ENCODE data around the gene SLC22A25. TPM values are rescaled to one million over a fixed set of nuclear protein-coding genes. Genes with fewer than 3 reads are reported as not detected.
"Not testable (repeated sequence)": the region's sequence is repeated elsewhere in the genome, so short reads cannot be mapped to it uniquely, and the experiment has no call there.

Gene SLC22A25
- total RNA-seq, 2 experiments from 2014 or later: not detected

DNA sequence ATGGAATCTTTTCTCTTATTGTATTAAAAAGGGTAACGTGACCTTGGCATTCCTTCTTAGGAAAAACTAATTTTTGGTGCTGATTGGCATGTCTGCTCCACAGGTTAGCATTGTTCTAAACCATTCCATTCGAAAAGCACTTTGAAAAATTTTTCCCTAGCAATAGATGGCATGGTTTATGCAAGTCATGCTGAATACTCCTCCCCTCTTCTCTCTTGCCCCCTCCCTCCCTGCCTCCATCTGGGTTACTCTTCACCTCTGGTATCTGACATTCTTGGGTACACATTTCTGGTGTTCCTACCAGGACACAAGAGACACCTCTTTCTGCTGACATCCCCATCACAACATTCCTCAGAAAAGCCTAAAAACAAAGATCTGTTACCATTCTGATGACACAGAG lies 1.5 kb upstream of the SLC22A25 start:
- POLR2A ChIA-PET: no interaction called here
- no peak for ATAC-seq (ENCODE audit: low read depth)
- DNase-seq: no peak
- Mint-ChIP-seq H3K4me1 (peaks cover 6% of the 10 kb centered on the region), H3K4me3 (no peak overlapping the region), H3K27ac (no peak overlapping the region), H3K9me3 (no peaks in the 10 kb centered on the region), H3K36me3 (no peaks in the 10 kb centered on the region), H3K27me3 (peaks cover 12% of the 10 kb centered on the region)

- H3K9me3 Mint-ChIP-seq: peaks cover 2% of the 10 kb centered on the region
- H3K4me3 Mint-ChIP-seq: no peak overlapping the region
- no peak for DNase-seq
- H3K27me3 Mint-ChIP-seq: peaks cover 14% of the 10 kb centered on the region
- peaks cover 6% of the 10 kb centered on the region for H3K4me1 Mint-ChIP-seq
- POLR2A ChIA-PET: no interaction called here
- no peak overlapping the region for H3K27ac Mint-ChIP-seq
- ATAC-seq (ENCODE audit: low read depth): no peak
- H3K36me3 Mint-ChIP-seq: no peaks in the 10 kb centered on the region
Measured at GRCh38 chr11:63242089-63242781, 1.2 kb downstream of the SLC22A25 start.

GRCh38 chr11:63240791-63241379 lies 2.5 kb downstream of the SLC22A25 start:
- Mint-ChIP-seq H3K4me3 (no peak overlapping the region), H3K4me1 (peaks cover 6% of the 10 kb centered on the region)
- POLR2A ChIA-PET: no interaction called here

DNA sequence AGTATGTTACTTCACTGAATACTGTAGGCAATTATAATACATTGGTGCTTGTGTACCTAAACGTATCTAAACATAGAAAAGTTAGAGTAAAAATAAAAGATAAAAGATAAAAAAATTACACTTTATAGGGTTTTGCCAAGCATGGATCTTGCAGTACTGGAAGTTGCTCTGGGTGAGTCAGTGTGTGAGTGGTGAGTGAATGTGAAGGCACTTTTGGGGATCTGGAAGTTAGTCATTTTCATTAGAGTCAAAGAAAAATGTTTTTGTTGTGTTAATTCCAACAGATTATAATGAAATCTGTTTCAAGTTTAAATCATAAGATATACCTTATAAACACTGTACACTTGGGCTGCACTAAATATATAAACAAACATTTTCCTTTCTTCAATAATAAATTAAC lies 3.3 kb downstream of the SLC22A25 start:
- Mint-ChIP-seq H3K27ac (no peak overlapping the region), H3K4me3 (no peak overlapping the region)

More at GRCh38 chr11:63240791-63241379, 2.5 kb downstream of the SLC22A25 start:
- Mint-ChIP-seq H3K36me3 (peaks cover 2% of the 10 kb centered on the region), H3K9me3 (peaks cover 6% of the 10 kb centered on the region), H3K27ac (no peak overlapping the region), H3K27me3 (peaks cover 8% of the 10 kb centered on the region)
- DNase-seq (no peak), ATAC-seq (ENCODE audit: low read depth) (no peak)

GRCh38 chr11:63239254-63239653 lies 4.1 kb downstream of the SLC22A25 start:
- H3K27me3 Mint-ChIP-seq: peaks cover 8% of the 10 kb centered on the region
- H3K4me3 Mint-ChIP-seq: no peak overlapping the region
- POLR2A ChIA-PET: no interaction called here

More for the DNA sequence above, 3.3 kb downstream of the SLC22A25 start:
- ATAC-seq (ENCODE audit: low read depth) (no peak), DNase-seq (no peak)
- peaks cover 6% of the 10 kb centered on the region for H3K4me1 Mint-ChIP-seq
- POLR2A ChIA-PET: no interaction called here
- peaks cover 2% of the 10 kb centered on the region for H3K36me3 Mint-ChIP-seq
- peaks cover 9% of the 10 kb centered on the region for H3K9me3 Mint-ChIP-seq
- H3K27me3 Mint-ChIP-seq: peaks cover 8% of the 10 kb centered on the region

GRCh38 chr11:63237413-63237812 lies 6.0 kb downstream of the SLC22A25 start:
- ATAC-seq (ENCODE audit: low read depth): no peak
- no peak for DNase-seq
- POLR2A ChIA-PET: no interaction called here
- H3K36me3 Mint-ChIP-seq: peaks cover 2% of the 10 kb centered on the region
- H3K4me3 Mint-ChIP-seq: no peak overlapping the region
- H3K27ac Mint-ChIP-seq: no peak overlapping the region
- peaks cover 12% of the 10 kb centered on the region for H3K9me3 Mint-ChIP-seq
- H3K4me1 Mint-ChIP-seq: peaks cover 4% of the 10 kb centered on the region
- peaks cover 11% of the 10 kb centered on the region for H3K27me3 Mint-ChIP-seq

More at GRCh38 chr11:63239254-63239653, 4.1 kb downstream of the SLC22A25 start:
- DNase-seq: no peak
- Mint-ChIP-seq H3K27ac (no peak overlapping the region), H3K36me3 (peaks cover 2% of the 10 kb centered on the region), H3K4me1 (peaks cover 6% of the 10 kb centered on the region), H3K9me3 (peaks cover 11% of the 10 kb centered on the region)
- no peak for ATAC-seq (ENCODE audit: low read depth)

DNA sequence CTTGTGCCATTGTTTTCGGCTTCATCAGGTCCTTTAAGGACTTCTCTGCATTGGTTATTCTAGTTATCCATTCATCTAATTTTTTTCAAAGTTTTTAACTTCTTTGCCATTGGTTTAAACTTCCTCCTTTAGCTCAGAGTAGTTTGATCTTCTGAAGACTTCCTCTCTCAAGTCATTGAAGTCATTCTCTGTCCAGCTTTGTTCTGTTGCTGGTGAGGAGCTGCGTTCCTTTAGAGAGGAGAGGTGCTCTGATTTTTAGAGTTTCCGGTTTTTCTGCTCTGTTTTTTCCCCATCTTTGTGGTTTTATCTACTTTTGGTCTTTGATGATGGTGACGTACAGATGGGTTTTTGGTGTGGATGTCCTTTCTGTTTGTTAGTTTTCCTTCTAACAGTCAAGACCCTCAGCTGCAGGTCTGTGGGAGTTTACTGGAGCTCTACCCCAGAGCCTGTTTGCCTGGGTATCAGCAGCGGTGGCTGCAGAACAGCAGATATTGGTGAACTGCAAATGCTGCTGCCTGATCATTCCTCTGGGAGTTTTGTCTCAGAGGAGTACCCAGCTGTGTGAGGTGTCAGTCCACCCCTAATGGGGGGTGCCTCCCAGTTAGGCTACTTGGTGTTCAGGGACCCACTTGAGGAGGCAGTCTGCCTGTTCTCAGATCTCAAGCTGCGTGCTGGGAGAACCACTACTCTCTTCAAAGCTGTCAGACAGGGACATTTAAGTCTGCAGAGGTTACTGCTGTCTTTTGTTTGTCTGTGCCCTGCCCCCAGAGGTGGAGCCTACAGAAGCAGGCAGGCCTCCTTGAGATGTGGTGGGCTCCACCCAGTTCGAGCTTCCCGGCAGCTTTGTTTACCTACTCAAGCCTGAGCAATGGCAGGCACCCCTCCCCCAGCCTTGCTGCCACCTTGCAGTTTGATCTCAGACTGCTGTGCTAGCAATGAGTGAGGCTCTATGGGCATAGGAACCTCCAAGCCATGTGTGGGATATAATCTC lies 7.6 kb downstream of the SLC22A25 start:
- DNase-seq; POLR2A ChIA-PET; H3K27ac Mint-ChIP-seq; H3K4me1 Mint-ChIP-seq; H3K4me3 Mint-ChIP-seq; H3K36me3 Mint-ChIP-seq; H3K27me3 Mint-ChIP-seq; ATAC-seq (ENCODE audit: low read depth): not testable (repeated sequence)
- H3K9me3 Mint-ChIP-seq: peaks cover 15% of the 10 kb centered on the region

- Mint-ChIP-seq H3K27me3 (peaks cover 6% of the 10 kb centered on the region), H3K9me3 (peaks cover 4% of the 10 kb centered on the region), H3K4me3 (no peak overlapping the region), H3K4me1 (no peaks in the 10 kb centered on the region), H3K36me3 (no peaks in the 10 kb centered on the region), H3K27ac (no peak overlapping the region)
- no peak for DNase-seq
- POLR2A ChIA-PET: no interaction called here
- ATAC-seq (ENCODE audit: low read depth): no peak
Measured at GRCh38 chr11:63229815-63230214, 13.6 kb downstream of the SLC22A25 start.

DNA sequence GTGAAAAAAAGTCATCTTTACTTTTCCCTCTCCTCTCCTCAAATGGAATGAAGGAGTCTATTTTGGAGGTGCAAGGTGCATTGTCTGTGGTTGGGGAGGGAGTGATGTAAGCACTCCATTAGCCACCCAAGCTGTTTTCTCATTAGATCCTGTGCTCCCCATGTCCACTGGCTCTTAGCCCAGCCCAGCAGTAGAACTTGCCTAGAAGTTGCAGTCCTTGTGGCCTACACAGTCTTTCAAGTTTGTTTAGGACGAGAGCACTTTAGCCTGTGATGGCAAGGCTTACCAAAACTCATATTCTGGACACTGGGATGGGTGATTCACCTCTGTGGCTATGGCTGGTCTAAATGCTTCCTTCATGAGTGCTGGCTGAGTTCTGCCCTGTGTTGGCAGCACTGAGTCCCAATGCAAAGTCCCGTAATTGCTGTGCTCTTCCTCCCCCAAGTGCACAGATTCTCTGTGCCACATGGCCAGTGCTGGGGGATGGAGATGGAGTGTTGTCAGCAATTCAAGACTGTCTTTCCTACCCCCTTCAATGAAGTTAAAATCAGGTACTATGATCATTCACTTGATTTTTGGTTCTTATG lies 15.8 kb downstream of the SLC22A25 start:
- no peak overlapping the region for H3K27ac Mint-ChIP-seq
- POLR2A ChIA-PET: no interaction called here
- H3K9me3 Mint-ChIP-seq: peaks cover 4% of the 10 kb centered on the region
- no peak for ATAC-seq (ENCODE audit: low read depth)
- H3K4me1 Mint-ChIP-seq: no peaks in the 10 kb centered on the region
- DNase-seq: no peak
- no peaks in the 10 kb centered on the region for H3K36me3 Mint-ChIP-seq
- no peak overlapping the region for H3K4me3 Mint-ChIP-seq
- H3K27me3 Mint-ChIP-seq: peaks cover 13% of the 10 kb centered on the region

GRCh38 chr11:63226488-63227114 lies 16.8 kb downstream of the SLC22A25 start:
- H3K27ac Mint-ChIP-seq: no peak overlapping the region
- ATAC-seq (ENCODE audit: low read depth) (no peak), DNase-seq (no peak)
- H3K36me3 Mint-ChIP-seq: no peaks in the 10 kb centered on the region
- H3K4me3 Mint-ChIP-seq: no peak overlapping the region
- peaks cover 19% of the 10 kb centered on the region for H3K27me3 Mint-ChIP-seq
- H3K9me3 Mint-ChIP-seq: no peaks in the 10 kb centered on the region
- POLR2A ChIA-PET: no interaction called here
- no peaks in the 10 kb centered on the region for H3K4me1 Mint-ChIP-seq

GRCh38 chr11:63214093-63214492 lies 29.3 kb downstream of the SLC22A25 start:
- POLR2A ChIA-PET: no interaction called here
- H3K27me3 Mint-ChIP-seq: peaks cover 18% of the 10 kb centered on the region

GRCh38 chr11:63212742-63213141 lies 30.7 kb downstream of the SLC22A25 start:
- ATAC-seq (ENCODE audit: low read depth) (no peak), DNase-seq (no peak)
- POLR2A ChIA-PET: no interaction called here

More at GRCh38 chr11:63214093-63214492, 29.3 kb downstream of the SLC22A25 start:
- DNase-seq: no peak
- Mint-ChIP-seq H3K4me1 (no peaks in the 10 kb centered on the region), H3K36me3 (no peaks in the 10 kb centered on the region), H3K27ac (no peak overlapping the region), H3K4me3 (no peak overlapping the region), H3K9me3 (no peaks in the 10 kb centered on the region)
- ATAC-seq (ENCODE audit: low read depth): no peak

GRCh38 chr11:63210111-63210510 lies 33.3 kb downstream of the SLC22A25 start:
- Mint-ChIP-seq H3K27ac (no peak overlapping the region), H3K9me3 (no peaks in the 10 kb centered on the region), H3K4me1 (no peaks in the 10 kb centered on the region), H3K4me3 (no peak overlapping the region), H3K36me3 (no peaks in the 10 kb centered on the region), H3K27me3 (peaks cover 22% of the 10 kb centered on the region)
- DNase-seq: no peak
- POLR2A ChIA-PET: no interaction called here
- ATAC-seq (ENCODE audit: low read depth): no peak

More at GRCh38 chr11:63212742-63213141, 30.7 kb downstream of the SLC22A25 start:
- H3K27me3 Mint-ChIP-seq: peaks cover 15% of the 10 kb centered on the region
- H3K27ac Mint-ChIP-seq: no peak overlapping the region
- H3K4me3 Mint-ChIP-seq: no peak overlapping the region
- no peaks in the 10 kb centered on the region for H3K36me3 Mint-ChIP-seq
- H3K9me3 Mint-ChIP-seq: no peaks in the 10 kb centered on the region
- no peaks in the 10 kb centered on the region for H3K4me1 Mint-ChIP-seq

All from activated naive CD8-positive, alpha-beta T cell treated with anti-CD3 and anti-CD28 coated beads, Interleukin-2, amount 10 ng/mL, durations not matched to agents 7 days and 5 days (primary cell).